K562 (cell line): ENCODE data around the gene MMP24OS. TPM values are rescaled to one million over a fixed set of nuclear protein-coding genes. Genes with fewer than 3 reads are reported as not detected.

Experiments
- ATAC-seq: fragments of 200-7000 bp; cut with Tn5 transposase; 3 replicates; pipeline ENCODE4 v1.9.1; 2020; ENCODE audit warnings: moderate library complexity
- BruUV-seq: library from RNA; stranded (reverse); fragments of 400-500 nt; replicated peaks from 2 replicates; lab custom pipeline; 2021; lab: Mats Ljungman, UMichigan
- CTCF ChIA-PET: fragments of 300-600 bp; formaldehyde crosslinking; extraction: SDS; loops from one replicate; lab custom pipeline; 2021; ENCODE audit warnings: low intra/inter-chr PET ratio; lab: Yijun Ruan, JAX
- POLR2A ChIA-PET: fragments of 300-600, 350-650 bp; sonication (Branson Sonifier 250); formaldehyde crosslinking; extraction: SDS; loops from one replicate; lab custom pipeline; 2021; ENCODE audit warnings: antibody characterized with exemption, inconsistent platforms; lab: Yijun Ruan, JAX
- DNase-seq, 4 experiments: peaks; one replicate each; pipeline versions ENCODE4 v3.0.0 to v3.0.0-alpha.2; 2011 to 2018; ENCODE audit warnings: low spot score in 3 of 4, mixed read lengths in 3 of 4; ENCODE audit errors: extremely low read depth in 1 of 4
- FAIRE-seq: peaks from 2 replicates; lab custom pipeline; 2011; peaks lifted over from hg19 to GRCh38; lab: Jason Lieb, UNC
- H2AFZ ChIP-seq: 2 replicates; pipeline ENCODE4 v1.6.0; 2011; ENCODE audit warnings: low read depth, low read length, control low read depth, inconsistent platforms
- H3K27ac ChIP-seq: fragments of 200-600 bp; 3 replicates; pipeline ENCODE4 v1.8.0; 2011; ENCODE audit warnings: low read depth, mild to moderate bottlenecking, control low read depth, inconsistent platforms, low read length, moderate library complexity, mixed read lengths; ENCODE audit errors: extremely low read depth
- H3K27me3 ChIP-seq, 2 experiments: fragments of 300-600 bp in 1 of 2; 2 replicates in 1 of 2; 3 replicates in 1 of 2; pipeline versions ENCODE4 v1.6.0 to v1.8.0; 2011; ENCODE audit warnings: inconsistent platforms in 2 of 2, low read length in 2 of 2, mild to moderate bottlenecking in 1 of 2, mixed read lengths in 1 of 2, moderate library complexity in 1 of 2; ENCODE audit not compliant: control insufficient read depth in 2 of 2, insufficient read depth in 2 of 2
- H3K36me3 ChIP-seq: fragments of 300-600 bp; 3 replicates; pipeline ENCODE4 v1.8.0; 2011; ENCODE audit warnings: mild to moderate bottlenecking, low read length, inconsistent platforms; ENCODE audit not compliant: control insufficient read depth, insufficient read depth
- H3K4me1 ChIP-seq, 2 experiments: fragments of 200-600 bp in 1 of 2; replicated peaks in 1 of 2; 2 replicates in 1 of 2; 3 replicates in 1 of 2; pipeline versions ENCODE4 v1.5.1 to v1.8.0; 2011; ENCODE audit warnings: inconsistent platforms in 2 of 2, low read length in 2 of 2, mild to moderate bottlenecking in 1 of 2, mixed read lengths in 1 of 2, moderate library complexity in 1 of 2; ENCODE audit not compliant: control insufficient read depth in 2 of 2, insufficient read depth in 2 of 2
- H3K4me2 ChIP-seq: 2 replicates; pipeline ENCODE4 v1.6.1; 2011; ENCODE audit warnings: low read length, control low read depth, inconsistent platforms, mixed read lengths; ENCODE audit not compliant: insufficient read depth
- H3K4me3 ChIP-seq: fragments of 200-600 bp; sonication (generic), shearing (Covaris generic); 2 replicates; pipeline ENCODE4 v1.5.1; 2016; ENCODE audit warnings: control low read depth, inconsistent platforms
- H3K79me2 ChIP-seq: fragments of 200-600 bp; 3 replicates; pipeline ENCODE4 v1.8.0; 2011; ENCODE audit warnings: low read length, inconsistent platforms; ENCODE audit not compliant: control insufficient read depth, insufficient read depth
- H3K9ac ChIP-seq, 2 experiments: 2 replicates each; pipeline versions ENCODE4 v1.6.0 to v1.6.1; 2011; ENCODE audit warnings: low read depth in 2 of 2, low read length in 2 of 2, control low read depth in 1 of 2, inconsistent platforms in 1 of 2, mild to moderate bottlenecking in 1 of 2, mixed read lengths in 1 of 2; ENCODE audit not compliant: insufficient read depth in 1 of 2
- H3K9me1 ChIP-seq: one replicate; pipeline ENCODE4 v1.6.0; 2011; ENCODE audit warnings: inconsistent platforms, mild to moderate bottlenecking, low read length, moderate library complexity; ENCODE audit not compliant: control insufficient read depth, insufficient read depth
- H3K9me3 ChIP-seq: replicated peaks from 2 replicates; pipeline ENCODE4 v1.5.1; 2011; ENCODE audit warnings: low read depth, low read length, inconsistent platforms; ENCODE audit not compliant: control insufficient read depth, insufficient read depth
- H4K20me1 ChIP-seq: replicated peaks from 2 replicates; pipeline ENCODE4 v1.6.1; 2011; ENCODE audit warnings: low read length, inconsistent platforms, mixed read lengths; ENCODE audit not compliant: control insufficient read depth, insufficient read depth
- BMI1 ChIP-seq: fragments of 150-350 bp; IDR thresholded peaks from 2 replicates; pipeline ENCODE4 v1.6.1; 2014; ENCODE audit warnings: low read length
- CBFA2T2 ChIP-seq: fragments of 450-650 bp; conservative IDR thresholded peaks from 2 replicates; pipeline ENCODE4 v1.6.1; 2017; ENCODE audit warnings: mild to moderate bottlenecking
- CBFA2T3 ChIP-seq: fragments of 450-650 bp; IDR thresholded peaks from 2 replicates; pipeline ENCODE4 v1.6.1; 2017
- FOSL1 ChIP-seq: fragments of 200-800 bp; sonication (Bioruptor generic); conservative IDR thresholded peaks from 2 replicates; pipeline ENCODE4 v1.6.1; 2016; ENCODE audit warnings: missing genetic modification characterization, missing compliant biosample characterization
- FOXA3 ChIP-seq, 2 experiments: fragments of 450-650 bp in 1 of 2; sonication (generic) in 1 of 2; formaldehyde crosslinking; IDR thresholded peaks in 1 of 2; conservative IDR thresholded peaks in 1 of 2; 2 replicates each; pipeline versions ENCODE4 v1.4.0 to v1.8.0; 2020 to 2022; ENCODE audit warnings: mild to moderate bottlenecking in 2 of 2, missing genetic modification reagents in 1 of 2
- GATAD2B ChIP-seq: fragments of 450-650 bp; IDR thresholded peaks from 2 replicates; pipeline ENCODE4 v1.6.1; 2017; ENCODE audit warnings: mild to moderate bottlenecking, borderline replicate concordance
- GTF2E2 ChIP-seq: fragments of 200-800 bp; sonication (Bioruptor generic); IDR thresholded peaks from 2 replicates; pipeline ENCODE4 v1.6.1; 2016; ENCODE audit warnings: missing genetic modification characterization, missing compliant biosample characterization
- KHSRP ChIP-seq: fragments of 450-650 bp; IDR thresholded peaks from 2 replicates; pipeline ENCODE4 v1.6.1; 2017
- KLF1 ChIP-seq: fragments of 450-650 bp; IDR thresholded peaks from 2 replicates; pipeline ENCODE4 v1.6.1; 2016; ENCODE audit warnings: missing genetic modification characterization, missing compliant biosample characterization
- MCM2 ChIP-seq: fragments of 450-650 bp; IDR thresholded peaks from 2 replicates; pipeline ENCODE4 v1.6.1; 2017; ENCODE audit warnings: low read depth, mild to moderate bottlenecking
- POLR2AphosphoS2 ChIP-seq: IDR thresholded peaks from 2 replicates; pipeline ENCODE4 v1.6.1; 2012; ENCODE audit warnings: low read length, improper control_type of control experiment
- SLC30A9 ChIP-seq: fragments of 250-450 bp; sonication (Bioruptor Pico); IDR thresholded peaks from 2 replicates; pipeline ENCODE4 v1.8.0; 2022; ENCODE audit warnings: mild to moderate bottlenecking, moderate library complexity
- STAT5B ChIP-seq: fragments of 250-450 bp; sonication (Bioruptor Pico); IDR thresholded peaks from 2 replicates; pipeline ENCODE4 v1.8.0; 2021; ENCODE audit warnings: mild to moderate bottlenecking, inconsistent platforms
- TEAD2 ChIP-seq: fragments of 450-650 bp; IDR thresholded peaks from 2 replicates; pipeline ENCODE4 v1.6.1; 2016; ENCODE audit warnings: missing genetic modification characterization, control low read depth, missing compliant biosample characterization
- ZFPM2 ChIP-seq: fragments of 250-450 bp; sonication (Bioruptor Pico); IDR thresholded peaks from 2 replicates; pipeline ENCODE4 v1.5.1; 2022; ENCODE audit warnings: mild to moderate bottlenecking
- ZNF253 ChIP-seq: fragments of 250-450 bp; sonication (Bioruptor Pico); conservative IDR thresholded peaks from 2 replicates; pipeline ENCODE4 v1.6.1; 2021; ENCODE audit warnings: mild to moderate bottlenecking
- WGBS: fragments of 100-300 bp; shearing (Covaris generic); methylation state at CpG from one replicate; pipeline ENCODE4 v1.1.6; 2016; ENCODE audit warnings: low coverage, mixed read lengths; ENCODE audit not compliant: insufficient coverage; ENCODE audit errors: missing lambda C conversion rate; 5-methylcytosine and 5-hydroxymethylcytosine counted together
- in situ Hi-C: fragments of 300-500 bp; cut with MboI; formaldehyde crosslinking; loops from 4 replicates; pipeline ENCODE4 v1.15.0; 2018; ENCODE audit warnings: inconsistent platforms, mixed read lengths
- intact Hi-C: fragments of 100-400 bp; cut with micrococcal nuclease; formaldehyde crosslinking; loops from 2 replicates; pipeline ENCODE4 v1.14.2; 2022
- polyA plus RNA-seq, 8 experiments: library from polyadenylated mRNA; depleted of rRNA in 4 of 8; stranded (reverse) in 5 of 8; unstranded in 3 of 8; fragments of >200 nt; fragmentation: Nextera tagmentation in 2 of 8; fragmentation: Illumina TruSeq in 1 of 8; extraction: Ambion mirVana in 2 of 8; extraction: Trizol in 1 of 8; gene quantifications; 2 replicates each; pipeline versions ENCODE4 v1.2.1 to v1.2.3, GENCODE V29; 2011 to 2014; ENCODE audit warnings: inconsistent platforms in 1 of 8, missing spikeins in 1 of 8
- total RNA-seq, 7 experiments: library from RNA; depleted of rRNA in 6 of 7; stranded (reverse); fragments of >200 nt in 6 of 7; fragmentation: Illumina TruSeq in 2 of 7; extraction: Trizol in 2 of 7; gene quantifications; 2 replicates each; pipeline versions ENCODE4 v1.2.1 to v1.2.3, GENCODE V29; 2011 to 2021; ENCODE audit warnings: low replicate concordance in 1 of 7
- TF ChIP-seq, protein P1 (sequence below): fragments of 450-650 bp; formaldehyde crosslinking; IDR thresholded peaks from 2 replicates; pipeline ENCODE4 v1.4.0; 2020; ENCODE audit warnings: mild to moderate bottlenecking, moderate library complexity
- TF ChIP-seq, protein P2 (sequence below): sonication (generic); IDR thresholded peaks from 2 replicates; pipeline ENCODE4 v1.6.1; 2016
- TF ChIP-seq, protein P3 (sequence below): sonication (generic); formaldehyde crosslinking; IDR thresholded peaks from 2 replicates; pipeline ENCODE4 v1.8.1; 2023; ENCODE audit warnings: mild to moderate bottlenecking, missing genetic modification reagents

Gene MMP24OS
- total and polyA plus RNA-seq, 9 of the 15 experiments (the other 6 are each of a cell fraction or from before 2014, with no cell fraction given), result 0.92 to 41.5 (median 11.4) TPM

DNA sequence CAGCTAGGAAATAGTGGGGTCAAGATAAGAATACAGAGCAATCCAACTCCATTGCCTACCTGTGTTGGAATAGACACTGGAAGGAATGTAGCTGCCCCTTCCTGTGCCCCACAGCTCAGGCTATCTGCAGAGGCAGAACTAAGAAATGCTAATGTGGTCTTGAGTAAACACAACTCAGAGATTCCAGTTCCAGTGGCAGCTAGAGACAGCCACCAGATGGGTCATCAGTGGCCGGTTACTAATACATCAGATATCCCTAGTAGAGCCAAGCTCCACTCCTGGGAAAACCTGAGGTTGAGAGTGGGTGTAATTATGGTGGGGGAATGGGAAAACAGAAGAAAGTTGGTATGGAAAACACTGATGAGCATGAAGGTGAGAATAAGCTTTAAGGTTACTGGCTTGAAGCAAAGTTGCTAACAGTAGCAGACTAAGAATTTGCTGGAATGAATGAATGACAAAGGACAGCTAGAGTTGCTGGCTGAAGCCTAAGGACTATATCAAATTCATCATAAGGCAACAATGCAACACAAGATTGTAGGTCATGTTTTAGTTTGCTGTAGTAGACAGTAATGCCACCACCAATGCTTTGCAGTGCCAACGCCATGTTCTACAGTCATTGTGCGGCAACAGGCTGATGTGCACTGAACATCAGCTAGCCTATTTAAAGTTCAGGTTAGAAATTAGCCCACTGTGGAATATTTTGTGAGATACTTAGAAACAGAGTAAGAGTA, 42.6 kb upstream of the MMP24OS start:
- FAIRE-seq (no peak), ATAC-seq (no peak), DNase-seq (no peak)
- BruUV-seq, result no TSS peak
- Histone ChIP-seq H3K4me2 (no peak overlapping the region), H3K79me2 (no peaks in the 10 kb centered on the region), H3K4me3 (no peak overlapping the region), H3K9me1 (no peaks in the 10 kb centered on the region), H3K9ac (no peak overlapping the region), H2AFZ (no peak overlapping the region), H3K4me1 (peaks cover 4 to 9% of the 10 kb centered on the region in 2 experiments; a peak in 4 of 5 replicates), H3K36me3 (peaks cover 9% of the 10 kb centered on the region; the same call in 2 of the 3 replicates), H3K27me3 (no peaks in the 10 kb centered on the region), H4K20me1 (no peaks in the 10 kb centered on the region), H3K9me3 (no peaks in the 10 kb centered on the region), H3K27ac (no peak overlapping the region)
- POLR2A ChIA-PET, result interaction anchor here (0.6 to 1.4 kb wide), 3 partner anchors 9 to 496 kb away, joined by 3 to 5 read pairs (median 3); no protein-coding TSS in a partner anchor
- in situ Hi-C loops, result loop anchor here (25.0 kb wide), 1 partner anchor 117 kb away; the partner anchor contains the start of gene GDF5
- CTCF ChIA-PET, result interaction anchor here (0.6 kb wide), 1 partner anchor 13 kb away, joined by 3 read pairs; no protein-coding TSS in a partner anchor
- intact Hi-C loops, result no loop called here
- WGBS, result 67% methylated on average over 3 of the region's 3 CpGs
- TF ChIP-seq ZFPM2 (CRISPR knock-in tag) (no peak), FOXA3 (CRISPR knock-in tag; conservative IDR thresholded peaks at IDR 0.05 in 1 of 2, IDR thresholded peaks at IDR 0.05 in 1 of 2) (peak in 1 of 2 experiments; percentile 53; a peak in 2 of 4 replicates), SLC30A9 (CRISPR knock-in tag) (no peak), MCM2 (no peak), TEAD2 (tag) (no peak), POLR2AphosphoS2 (no peak), KLF1 (tag) (no peak), STAT5B (CRISPR knock-in tag) (no peak), FOSL1 (tag) (peak; percentile 70), GATAD2B (no peak), ZNF253 (CRISPR knock-in tag) (no peak), CBFA2T2 (no peak), BMI1 (no peak), KHSRP (no peak), GTF2E2 (tag) (no peak), CBFA2T3 (0 out of 2 replicates have a peak, but pooled peaks have one; percentile 9)
- TF ChIP-seq, protein P1, sequence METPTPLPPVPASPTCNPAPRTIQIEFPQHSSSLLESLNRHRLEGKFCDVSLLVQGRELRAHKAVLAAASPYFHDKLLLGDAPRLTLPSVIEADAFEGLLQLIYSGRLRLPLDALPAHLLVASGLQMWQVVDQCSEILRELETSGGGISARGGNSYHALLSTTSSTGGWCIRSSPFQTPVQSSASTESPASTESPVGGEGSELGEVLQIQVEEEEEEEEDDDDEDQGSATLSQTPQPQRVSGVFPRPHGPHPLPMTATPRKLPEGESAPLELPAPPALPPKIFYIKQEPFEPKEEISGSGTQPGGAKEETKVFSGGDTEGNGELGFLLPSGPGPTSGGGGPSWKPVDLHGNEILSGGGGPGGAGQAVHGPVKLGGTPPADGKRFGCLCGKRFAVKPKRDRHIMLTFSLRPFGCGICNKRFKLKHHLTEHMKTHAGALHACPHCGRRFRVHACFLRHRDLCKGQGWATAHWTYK (CRISPR knock-in tag), result peak; percentile 63; the same call in 1 of the 2 replicates
- TF ChIP-seq, protein P2, sequence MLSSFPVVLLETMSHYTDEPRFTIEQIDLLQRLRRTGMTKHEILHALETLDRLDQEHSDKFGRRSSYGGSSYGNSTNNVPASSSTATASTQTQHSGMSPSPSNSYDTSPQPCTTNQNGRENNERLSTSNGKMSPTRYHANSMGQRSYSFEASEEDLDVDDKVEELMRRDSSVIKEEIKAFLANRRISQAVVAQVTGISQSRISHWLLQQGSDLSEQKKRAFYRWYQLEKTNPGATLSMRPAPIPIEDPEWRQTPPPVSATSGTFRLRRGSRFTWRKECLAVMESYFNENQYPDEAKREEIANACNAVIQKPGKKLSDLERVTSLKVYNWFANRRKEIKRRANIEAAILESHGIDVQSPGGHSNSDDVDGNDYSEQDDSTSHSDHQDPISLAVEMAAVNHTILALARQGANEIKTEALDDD, result peak; percentile 47; the same call in 1 of the 2 replicates
- TF ChIP-seq, protein P3, sequence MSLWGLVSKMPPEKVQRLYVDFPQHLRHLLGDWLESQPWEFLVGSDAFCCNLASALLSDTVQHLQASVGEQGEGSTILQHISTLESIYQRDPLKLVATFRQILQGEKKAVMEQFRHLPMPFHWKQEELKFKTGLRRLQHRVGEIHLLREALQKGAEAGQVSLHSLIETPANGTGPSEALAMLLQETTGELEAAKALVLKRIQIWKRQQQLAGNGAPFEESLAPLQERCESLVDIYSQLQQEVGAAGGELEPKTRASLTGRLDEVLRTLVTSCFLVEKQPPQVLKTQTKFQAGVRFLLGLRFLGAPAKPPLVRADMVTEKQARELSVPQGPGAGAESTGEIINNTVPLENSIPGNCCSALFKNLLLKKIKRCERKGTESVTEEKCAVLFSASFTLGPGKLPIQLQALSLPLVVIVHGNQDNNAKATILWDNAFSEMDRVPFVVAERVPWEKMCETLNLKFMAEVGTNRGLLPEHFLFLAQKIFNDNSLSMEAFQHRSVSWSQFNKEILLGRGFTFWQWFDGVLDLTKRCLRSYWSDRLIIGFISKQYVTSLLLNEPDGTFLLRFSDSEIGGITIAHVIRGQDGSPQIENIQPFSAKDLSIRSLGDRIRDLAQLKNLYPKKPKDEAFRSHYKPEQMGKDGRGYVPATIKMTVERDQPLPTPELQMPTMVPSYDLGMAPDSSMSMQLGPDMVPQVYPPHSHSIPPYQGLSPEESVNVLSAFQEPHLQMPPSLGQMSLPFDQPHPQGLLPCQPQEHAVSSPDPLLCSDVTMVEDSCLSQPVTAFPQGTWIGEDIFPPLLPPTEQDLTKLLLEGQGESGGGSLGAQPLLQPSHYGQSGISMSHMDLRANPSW, result no peak
